Stimulated activated CD8-positive, alpha-beta memory T cell treated with anti-CD3 and anti-CD28 coated beads, Interleukin-12 subunit alpha, Interleukin-12 subunit beta, amount 100 ng/mL, for 1 hour (primary cell): Measurements from ENCODE around the gene ST3GAL3.
"Not testable (repeated sequence)": the region's sequence is repeated elsewhere in the genome, so short reads cannot be mapped to it uniquely, and the experiment has no call there.

Experiments
- DNase-seq: peaks from one replicate; pipeline ENCODE4 v3.0.0-alpha.2; 2020; ENCODE audit warnings: low read depth

The ST3GAL3 gene

DNA sequence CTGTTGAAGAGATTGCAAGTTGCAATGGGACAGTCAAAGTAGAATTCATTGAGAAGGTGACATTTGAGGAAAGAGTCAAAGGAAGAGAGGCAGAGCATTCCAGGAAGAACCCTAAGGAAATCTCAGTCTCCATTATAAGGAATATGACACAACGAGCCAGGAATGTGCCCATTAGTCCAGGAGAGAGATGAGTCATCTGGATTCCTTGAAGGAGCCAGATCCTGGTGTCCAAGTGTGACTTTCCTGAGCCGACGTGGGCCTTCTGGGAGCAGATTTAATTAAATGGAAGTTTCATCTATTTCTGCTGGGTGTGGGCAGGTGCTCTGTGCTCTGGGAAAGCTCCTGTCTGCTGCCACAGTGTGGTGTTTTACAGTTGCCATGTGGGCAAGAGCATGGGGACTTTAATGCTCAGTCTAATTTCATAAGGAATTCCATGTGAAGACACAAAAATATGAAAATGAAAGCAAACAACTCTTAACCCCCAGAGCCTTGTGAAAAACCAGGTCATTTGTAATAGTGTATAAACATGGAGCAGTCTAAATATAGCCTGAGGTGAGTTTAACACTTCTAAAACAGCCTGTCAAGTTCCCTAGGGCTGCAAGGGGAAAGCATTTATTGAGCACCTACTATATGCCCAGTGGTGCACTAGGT lies 114.8 kb downstream of the ST3GAL3 start:
- no peak for DNase-seq

- no peak for DNase-seq
These were observed 117.5 kb downstream of the ST3GAL3 start for GRCh38 chr1:43824795-43825194.

DNA sequence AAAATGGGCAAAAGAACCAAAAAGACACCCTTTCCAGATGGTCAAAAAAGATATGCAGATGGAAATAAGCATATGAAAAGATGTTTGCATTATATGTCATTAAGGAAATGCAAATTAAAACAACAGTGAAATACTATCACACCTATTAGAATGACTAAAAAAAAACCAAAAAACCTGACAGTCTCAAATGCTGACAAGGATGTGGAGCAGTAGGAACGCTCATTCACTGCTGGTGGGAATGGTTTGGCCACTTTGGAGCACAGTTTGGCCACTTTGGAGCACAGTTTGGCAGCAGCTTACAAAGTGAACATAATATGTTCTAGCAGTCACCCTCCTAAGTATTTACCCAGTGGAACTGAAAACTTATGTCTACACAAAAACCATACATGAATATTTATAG lies 121.2 kb downstream of the ST3GAL3 start:
- DNase-seq = no peak

DNA sequence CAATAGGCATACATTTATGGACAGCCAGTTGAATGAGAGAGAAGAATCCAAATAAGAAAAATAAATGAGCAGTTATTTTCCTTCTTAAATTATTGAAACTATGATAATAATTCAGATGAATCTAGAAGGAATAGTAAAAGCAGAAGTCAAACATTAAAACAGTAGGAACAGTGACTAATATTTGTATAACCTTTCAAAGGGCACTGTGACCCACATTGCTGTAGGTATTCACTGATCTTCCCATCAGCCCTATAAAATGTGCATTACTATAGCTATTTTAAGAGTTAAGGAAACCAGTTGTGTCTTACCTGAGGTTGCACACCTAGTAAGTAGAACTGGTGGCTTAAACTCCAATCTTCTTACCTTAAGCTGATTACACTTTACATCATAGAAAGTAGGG lies 123.5 kb downstream of the ST3GAL3 start:
- DNase-seq = no peak

DNA sequence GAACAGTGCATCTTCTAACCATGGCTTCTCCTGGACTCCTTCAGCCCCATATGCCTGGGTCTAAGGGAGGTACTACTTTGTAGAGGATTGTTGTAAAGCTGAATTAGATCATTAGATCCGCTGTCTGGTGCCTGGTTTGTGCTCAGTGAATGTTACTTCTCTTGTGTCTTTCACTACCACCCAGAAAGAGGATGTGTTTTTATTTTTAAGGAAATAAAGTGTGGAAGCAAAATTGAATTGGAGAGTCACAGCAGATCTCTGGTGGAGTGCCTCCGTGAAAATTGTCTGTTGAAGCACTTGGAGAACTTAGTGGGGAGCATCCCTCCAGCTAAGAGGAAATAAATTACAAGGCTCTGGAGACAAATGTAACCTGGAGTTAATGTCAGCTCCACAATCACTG lies 124.5 kb downstream of the ST3GAL3 start:
- DNase-seq = no peak

DNA sequence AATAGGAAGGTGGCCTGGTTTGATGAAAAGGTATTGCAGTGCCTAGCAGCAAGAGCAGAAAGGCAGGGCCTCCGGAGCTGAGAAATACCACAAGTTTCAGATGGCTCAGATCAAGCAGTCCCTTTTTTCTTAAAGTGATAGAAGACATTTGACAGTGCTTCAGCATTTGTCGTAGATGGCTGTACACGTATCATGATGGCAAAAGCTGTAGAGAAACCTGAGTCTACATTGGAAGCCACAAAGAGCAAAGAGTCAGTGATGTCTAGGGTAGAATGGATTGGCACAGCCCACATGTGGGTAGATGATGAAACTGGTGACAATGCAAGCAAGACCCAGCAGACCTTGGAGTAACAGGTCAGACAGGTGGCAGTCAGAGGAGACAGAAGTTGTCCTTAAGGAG lies 124.9 kb downstream of the ST3GAL3 start:
- no peak for DNase-seq

GRCh38 chr1:43832998-43833397 lies 125.7 kb downstream of the ST3GAL3 start:
- no peak for DNase-seq

- not testable (repeated sequence) for DNase-seq
These were observed 126.6 kb downstream of the ST3GAL3 start for GRCh38 chr1:43833902-43834279.

DNA sequence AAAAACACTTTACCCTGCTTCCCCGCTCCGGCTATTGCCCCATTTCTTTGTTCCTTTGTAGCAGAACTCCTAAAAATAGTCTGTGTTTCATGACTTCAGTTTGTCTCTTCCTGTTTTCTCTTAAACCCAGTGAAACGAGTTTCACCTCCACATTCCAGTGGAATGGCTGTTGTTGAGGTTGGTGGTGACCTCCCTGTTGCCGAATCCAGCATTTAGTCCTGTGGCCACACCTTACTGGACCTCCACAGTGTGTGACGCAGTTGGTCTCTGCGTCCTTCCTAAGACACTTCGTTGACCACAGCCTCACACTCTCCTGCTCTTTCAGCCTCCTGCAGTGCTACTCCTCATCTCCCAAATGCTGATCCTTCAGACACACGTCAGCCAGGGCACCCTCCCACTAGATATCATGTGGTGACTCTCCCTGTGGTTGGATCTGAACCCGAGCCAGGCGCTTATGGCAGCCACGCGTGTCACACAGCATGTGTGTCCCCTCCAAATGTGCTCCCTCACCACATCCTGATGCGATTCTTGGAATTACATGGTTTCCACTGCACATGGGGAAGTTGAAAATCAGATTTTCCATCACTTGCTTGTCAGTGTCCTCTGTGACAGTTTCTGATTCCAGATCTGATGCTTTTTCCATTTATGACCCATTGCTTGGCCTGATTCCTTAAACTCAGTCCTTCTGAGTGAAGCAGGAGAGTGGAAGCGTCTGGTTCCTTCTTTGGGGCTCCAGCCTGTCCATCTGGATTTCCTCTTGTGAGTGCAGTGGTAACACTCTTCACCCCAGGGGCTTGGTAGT lies 127.1 kb downstream of the ST3GAL3 start:
- no peak for DNase-seq

DNA sequence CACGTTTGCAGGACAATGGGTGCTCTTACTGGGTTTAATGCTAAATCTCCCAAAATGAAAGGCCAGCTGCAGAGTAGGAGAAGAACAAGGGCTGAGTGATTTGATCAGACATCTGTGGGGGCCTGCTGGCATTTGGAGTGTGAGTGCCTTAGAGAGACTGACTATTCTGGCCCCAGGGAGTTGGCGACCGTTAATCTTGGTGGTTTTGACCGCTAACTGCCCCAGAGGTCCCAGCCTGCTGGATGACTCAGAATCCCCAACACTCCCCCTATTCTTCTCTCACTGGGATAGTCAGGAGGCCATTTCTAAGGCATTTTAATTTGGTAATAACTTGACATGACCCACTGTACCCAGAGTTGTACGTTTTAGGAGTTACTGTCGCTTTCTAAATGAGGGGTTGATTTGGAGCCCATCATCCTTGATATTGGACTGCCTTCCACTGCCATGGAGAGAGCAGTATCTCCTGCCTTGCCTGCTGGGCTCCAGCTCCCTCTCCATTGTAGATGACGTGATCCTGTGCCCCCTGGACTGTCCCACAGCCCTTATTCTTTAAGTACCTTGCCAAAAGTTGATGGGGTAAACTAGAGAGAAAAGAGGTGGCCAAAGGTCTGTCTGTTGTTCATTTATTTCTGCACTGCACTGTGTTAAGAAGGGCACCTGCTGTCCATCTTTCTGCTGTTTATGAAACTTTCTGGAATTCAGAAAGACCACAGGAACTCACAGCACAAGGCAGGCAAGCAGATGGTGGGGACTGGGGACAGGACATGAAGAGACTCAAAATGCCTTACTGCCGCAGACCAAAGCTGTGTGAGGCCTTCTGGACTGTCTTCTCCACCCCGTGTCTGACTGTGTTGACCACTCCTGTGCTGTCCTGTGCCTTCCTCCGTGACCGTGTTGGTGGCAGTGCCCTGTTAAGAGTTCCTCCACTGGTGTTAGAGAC lies 128.0 kb downstream of the ST3GAL3 start:
- no peak for DNase-seq

GRCh38 chr1:43836267-43836951 lies 129.1 kb downstream of the ST3GAL3 start:
- peak; percentile 46 for DNase-seq

GRCh38 chr1:43839056-43839455 lies 131.7 kb downstream of the ST3GAL3 start:
- no peak for DNase-seq

DNA sequence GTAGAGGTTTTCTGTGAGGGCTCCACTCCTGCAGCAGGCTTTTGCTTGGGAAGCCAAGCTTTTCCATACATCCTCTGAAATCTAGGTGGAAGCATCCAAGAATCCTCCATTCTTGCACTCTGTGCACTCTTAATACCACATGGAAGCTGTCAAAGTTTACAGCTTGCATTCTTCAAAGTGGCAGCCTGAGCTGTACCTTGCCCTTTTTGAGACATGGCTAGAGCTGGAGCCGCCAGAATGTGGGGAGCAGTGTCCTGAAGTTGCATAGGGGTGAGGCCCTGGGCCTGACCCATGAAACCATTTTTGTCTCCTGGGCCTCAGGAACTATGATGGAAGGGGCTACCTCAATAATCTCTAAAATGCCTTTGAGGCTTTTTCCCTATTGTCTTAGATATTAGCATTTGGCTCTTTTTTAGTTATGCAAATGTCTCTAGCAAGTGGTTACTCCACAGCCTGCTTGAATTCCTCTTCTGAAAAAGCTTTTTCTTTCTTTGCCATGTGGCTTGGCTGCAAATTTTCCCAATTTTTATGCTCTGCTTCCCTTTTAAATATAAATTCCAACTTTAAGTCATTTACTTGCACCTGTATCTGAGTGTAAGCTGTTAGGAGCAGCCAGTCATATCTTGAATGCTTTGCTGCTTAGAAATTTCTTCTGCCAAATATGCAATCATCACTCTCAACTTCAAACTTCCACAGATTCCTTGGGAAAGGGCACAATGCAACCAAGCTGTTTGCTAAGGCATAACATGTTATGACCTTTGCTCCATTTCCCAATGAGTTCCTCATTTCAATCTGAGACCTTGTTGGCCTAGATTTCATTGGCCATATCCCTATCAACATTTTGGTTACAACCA lies 134.2 kb downstream of the ST3GAL3 start:
- DNase-seq = no peak

DNA sequence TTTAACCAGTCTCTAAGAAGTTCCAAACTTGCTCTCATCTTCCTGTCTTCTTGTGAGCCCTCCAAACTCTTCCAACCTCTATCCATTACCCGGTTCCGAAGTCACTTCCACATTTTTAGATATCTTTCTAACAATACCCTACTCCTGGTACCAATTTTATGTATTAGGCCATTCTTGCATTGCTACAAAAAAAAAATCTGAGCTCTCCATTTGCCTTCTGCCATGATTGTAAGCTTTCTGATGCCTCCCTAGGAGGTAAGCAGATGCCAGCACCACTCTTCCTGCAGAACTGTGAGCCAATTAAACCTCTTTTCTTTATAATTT lies 134.8 kb downstream of the ST3GAL3 start:
- DNase-seq = no peak

DNA sequence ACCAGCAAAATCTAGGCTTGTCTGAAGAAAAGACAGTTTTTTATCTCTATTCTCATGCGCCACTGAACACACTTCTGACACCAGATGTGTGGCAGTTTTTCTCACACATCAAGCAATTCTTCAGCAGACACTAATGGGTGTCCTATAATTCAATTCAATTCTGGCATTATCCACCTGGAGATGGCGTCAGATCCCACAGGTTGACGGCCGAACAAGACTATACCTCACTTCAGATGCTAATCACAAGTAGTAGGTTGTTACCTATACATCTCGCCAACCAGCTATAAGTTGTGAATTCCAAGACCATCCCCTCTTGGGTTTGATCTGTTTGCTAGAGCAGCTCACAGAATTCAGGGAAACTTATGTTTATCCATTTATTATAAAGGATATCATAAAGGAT lies 136.3 kb downstream of the ST3GAL3 start:
- no peak for DNase-seq

GRCh38 chr1:43844114-43844513 lies 136.8 kb downstream of the ST3GAL3 start:
- no peak for DNase-seq

GRCh38 chr1:43847290-43847689 lies 140.0 kb downstream of the ST3GAL3 start:
- no peak for DNase-seq

GRCh38 chr1:43847882-43848281 lies 140.5 kb downstream of the ST3GAL3 start:
- DNase-seq = no peak

DNA sequence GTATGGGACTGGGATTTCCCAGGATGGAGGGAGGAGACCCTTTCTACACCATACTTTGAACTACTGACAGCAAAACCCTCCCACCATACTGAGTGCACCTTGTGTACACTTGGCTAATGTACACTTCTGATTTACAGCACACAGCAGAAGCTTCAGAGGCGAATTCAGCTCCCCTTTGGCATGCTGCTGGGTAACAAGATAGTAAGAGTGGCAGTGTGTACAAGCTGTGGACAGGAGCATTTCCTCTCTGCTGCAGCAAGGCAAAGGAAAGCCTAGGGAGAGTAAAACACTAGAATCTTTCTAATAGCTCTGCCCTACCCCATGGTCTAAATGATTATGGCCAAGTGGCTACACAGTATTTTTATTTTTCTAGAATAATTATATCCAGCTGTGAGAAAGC lies 142.3 kb downstream of the ST3GAL3 start:
- no peak for DNase-seq

DNA sequence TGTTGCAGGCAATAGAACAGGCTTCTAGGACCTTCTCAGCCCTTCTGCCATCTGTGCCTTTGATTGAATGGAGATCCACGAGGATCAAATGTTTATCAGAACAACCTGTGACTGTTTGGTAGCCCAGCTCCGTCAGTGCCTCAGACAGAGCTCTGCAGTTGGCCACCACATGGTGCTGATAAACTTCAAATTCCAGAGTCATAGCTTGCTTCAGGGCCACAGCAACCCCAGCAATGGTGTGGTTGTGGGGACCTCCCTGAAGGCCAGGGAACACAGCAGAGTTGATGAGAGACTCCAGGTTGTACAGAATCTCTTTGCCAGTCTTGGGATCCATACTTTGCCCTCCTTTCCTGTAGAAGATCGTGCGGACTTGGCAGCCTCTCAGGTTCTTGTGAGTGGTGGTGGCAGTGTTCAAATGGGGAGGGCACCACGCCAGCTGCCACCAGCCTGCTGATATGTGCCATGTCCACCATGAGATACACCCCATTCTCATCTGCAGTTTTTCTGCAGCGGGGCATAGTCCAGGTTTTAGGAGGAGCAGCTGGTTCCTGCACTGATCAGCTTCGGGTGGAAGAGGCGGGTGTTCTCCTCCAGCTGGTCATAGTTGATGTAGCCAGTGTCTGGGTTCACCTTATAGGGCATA lies 143.4 kb downstream of the ST3GAL3 start:
- no peak for DNase-seq
